Colonic mucosa (tissue), 4 donors: Measurements from ENCODE around the gene DOC2B. TPM values are rescaled to one million over a fixed set of nuclear protein-coding genes. Genes with fewer than 3 reads are reported as not detected.
"Not testable (repeated sequence)": the region's sequence is repeated elsewhere in the genome, so short reads cannot be mapped to it uniquely, and the experiment has no call there.

ENCODE experiments used
- DNase-seq: peaks from one replicate; pipeline ENCODE4 v3.0.0-alpha.2; 2020
- H3K27ac ChIP-seq: fragments of 200-600 bp; one replicate; pipeline ENCODE4 v1.8.0; 2021
- H3K27me3 ChIP-seq: fragments of 200-600 bp; one replicate; pipeline ENCODE4 v1.8.0; 2021
- H3K36me3 ChIP-seq: fragments of 200-600 bp; one replicate; pipeline ENCODE4 v1.8.0; 2021
- H3K4me1 ChIP-seq: fragments of 200-600 bp; one replicate; pipeline ENCODE4 v1.8.0; 2021; ENCODE audit warnings: mild to moderate bottlenecking
- H3K4me3 ChIP-seq: fragments of 200-600 bp; one replicate; pipeline ENCODE4 v1.8.0; 2021
- H3K9ac ChIP-seq, 2 donors: one replicate each; pipeline ENCODE4 v1.7.0; 2013; ENCODE audit warnings: control low read depth in 2 of 2, low read depth in 2 of 2, low read length in 2 of 2
- H3K9me3 ChIP-seq: fragments of 200-600 bp; one replicate; pipeline ENCODE4 v1.8.0; 2021
- intact Hi-C: fragments of 100-400 bp; cut with DNase I; formaldehyde crosslinking; loops from one replicate; pipeline ENCODE4 v1.14.1; 2022
- total RNA-seq, 2 donors: library from RNA; stranded (reverse); fragmentation: NEBNext Ultra II Directional in 1 of 2; extraction: Animal tissue kit (Norgen Biotek cat#: 25700) in 1 of 2; gene quantifications; one replicate each; pipeline ENCODE4 v1.2.1, GENCODE V29; 2021
- TF ChIP-seq, protein P1 (sequence below): fragments of 200-600 bp; IDR thresholded peaks from one replicate; pipeline ENCODE4 v1.8.0; 2022; ENCODE audit warnings: antibody characterized with exemption, mild to moderate bottlenecking
- donor health status: healthy.
- donor health status: DM: no; HTN: no; CAD: no.
- donor health status: DM: no; HTN: no; CAD: no.

Gene DOC2B
- total RNA-seq, 2 donors from 2014 or later = 1.3 to 4.4 TPM

DNA sequence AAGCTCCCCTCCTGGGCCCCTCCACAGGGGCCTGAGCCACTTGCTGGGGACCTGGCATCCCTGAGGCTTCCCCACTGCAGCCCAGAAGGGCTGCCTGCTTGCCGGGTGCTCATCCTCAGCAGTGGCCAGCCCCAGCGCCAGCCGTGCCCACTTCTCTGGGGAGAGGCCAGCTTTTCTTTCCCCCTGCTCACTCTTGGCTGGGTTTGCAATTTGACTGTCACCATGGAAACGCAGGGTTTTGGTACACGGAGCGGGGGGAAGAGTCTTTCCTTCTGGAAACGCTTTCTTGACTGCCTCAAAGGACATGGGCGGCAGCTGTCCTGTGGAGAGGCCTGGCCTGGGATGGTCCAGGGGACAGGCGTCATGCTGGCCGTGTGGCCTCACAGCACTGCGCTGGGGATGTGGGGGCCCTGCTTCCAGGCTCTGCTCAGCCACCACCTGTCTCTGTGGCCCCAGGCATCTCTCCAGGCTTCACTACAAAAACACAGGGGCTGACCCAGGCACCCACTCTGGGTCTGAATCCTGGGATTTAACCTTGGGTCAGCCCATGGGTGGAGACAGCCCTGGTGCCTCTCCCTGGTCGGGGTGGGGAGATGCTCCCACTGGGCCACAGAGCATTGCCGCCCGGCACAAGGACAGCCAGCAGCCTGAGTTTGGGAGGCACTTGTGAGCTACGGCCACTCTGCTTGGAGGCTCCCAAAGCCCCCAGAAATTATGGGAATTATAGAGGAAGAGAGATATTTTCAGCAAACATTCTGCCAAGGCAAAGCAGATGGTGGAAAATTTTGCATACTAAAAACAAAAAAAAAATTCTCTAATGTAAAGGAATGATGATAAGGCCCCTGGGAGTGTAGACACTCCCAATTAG is 45.9 kb upstream of the DOC2B start:
- Histone ChIP-seq H3K9ac (no peak overlapping the region), H3K27me3 (no peaks in the 10 kb centered on the region), H3K27ac (no peak overlapping the region), H3K9me3 (no peaks in the 10 kb centered on the region), H3K36me3 (no peaks in the 10 kb centered on the region), H3K4me3 (no peak overlapping the region), H3K4me1 (no peaks in the 10 kb centered on the region)
- intact Hi-C loops = no loop called here
- DNase-seq = no peak
- TF ChIP-seq, protein P1, sequence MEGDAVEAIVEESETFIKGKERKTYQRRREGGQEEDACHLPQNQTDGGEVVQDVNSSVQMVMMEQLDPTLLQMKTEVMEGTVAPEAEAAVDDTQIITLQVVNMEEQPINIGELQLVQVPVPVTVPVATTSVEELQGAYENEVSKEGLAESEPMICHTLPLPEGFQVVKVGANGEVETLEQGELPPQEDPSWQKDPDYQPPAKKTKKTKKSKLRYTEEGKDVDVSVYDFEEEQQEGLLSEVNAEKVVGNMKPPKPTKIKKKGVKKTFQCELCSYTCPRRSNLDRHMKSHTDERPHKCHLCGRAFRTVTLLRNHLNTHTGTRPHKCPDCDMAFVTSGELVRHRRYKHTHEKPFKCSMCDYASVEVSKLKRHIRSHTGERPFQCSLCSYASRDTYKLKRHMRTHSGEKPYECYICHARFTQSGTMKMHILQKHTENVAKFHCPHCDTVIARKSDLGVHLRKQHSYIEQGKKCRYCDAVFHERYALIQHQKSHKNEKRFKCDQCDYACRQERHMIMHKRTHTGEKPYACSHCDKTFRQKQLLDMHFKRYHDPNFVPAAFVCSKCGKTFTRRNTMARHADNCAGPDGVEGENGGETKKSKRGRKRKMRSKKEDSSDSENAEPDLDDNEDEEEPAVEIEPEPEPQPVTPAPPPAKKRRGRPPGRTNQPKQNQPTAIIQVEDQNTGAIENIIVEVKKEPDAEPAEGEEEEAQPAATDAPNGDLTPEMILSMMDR = no peak

DNA sequence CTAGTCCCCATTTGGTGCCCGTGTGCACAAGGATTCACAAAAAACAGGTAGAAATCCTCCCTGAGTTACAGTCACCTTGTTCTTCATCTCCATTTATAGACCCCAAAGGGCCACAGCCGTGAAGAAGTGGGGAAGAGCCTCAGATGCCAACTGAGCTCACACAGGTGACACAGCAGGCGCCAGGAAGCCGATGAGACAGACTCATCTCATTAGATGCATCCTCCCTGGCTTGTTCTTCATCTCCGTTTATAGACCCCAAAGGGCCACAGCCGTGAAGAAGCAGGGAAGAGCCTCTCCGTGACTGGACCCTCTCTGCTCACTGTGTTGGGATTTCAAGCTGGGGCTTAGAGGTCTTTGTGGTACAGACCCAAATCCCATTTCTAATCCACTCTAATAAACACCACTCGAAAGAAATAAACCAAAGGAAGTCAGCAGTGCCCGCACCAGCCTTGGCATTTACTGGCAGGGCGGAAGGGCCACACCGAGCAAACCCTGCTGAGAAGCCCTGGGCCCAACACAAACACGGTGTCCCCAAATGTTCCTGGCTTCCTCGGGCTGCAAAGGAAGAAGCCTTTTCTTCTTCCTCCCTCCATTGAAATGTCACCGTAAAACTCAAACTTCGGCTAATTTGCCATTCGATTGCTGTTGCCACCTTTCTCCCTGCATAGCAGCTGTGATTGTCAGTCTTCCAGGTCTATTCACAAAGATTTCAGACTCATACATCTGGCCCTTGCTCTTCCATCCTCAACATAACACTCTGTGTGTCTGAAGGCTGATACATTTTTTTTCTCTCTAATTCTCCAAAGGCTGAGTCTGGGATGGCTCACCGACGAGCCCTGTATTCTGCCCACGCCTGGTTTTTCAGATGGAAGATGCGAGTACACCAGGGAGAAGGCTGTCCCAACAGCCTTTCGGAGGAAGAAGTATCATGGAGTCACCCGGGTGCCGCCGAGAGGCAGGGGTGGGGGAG is 44.9 kb upstream of the DOC2B start:
- Histone ChIP-seq H3K36me3 (no peaks in the 10 kb centered on the region), H3K9ac (no peak overlapping the region), H3K27me3 (no peaks in the 10 kb centered on the region), H3K4me1 (no peaks in the 10 kb centered on the region), H3K4me3 (no peak overlapping the region), H3K27ac (no peak overlapping the region), H3K9me3 (no peaks in the 10 kb centered on the region)
- intact Hi-C loops = no loop called here
- TF ChIP-seq, protein P1 = no peak
- no peak for DNase-seq

DNA sequence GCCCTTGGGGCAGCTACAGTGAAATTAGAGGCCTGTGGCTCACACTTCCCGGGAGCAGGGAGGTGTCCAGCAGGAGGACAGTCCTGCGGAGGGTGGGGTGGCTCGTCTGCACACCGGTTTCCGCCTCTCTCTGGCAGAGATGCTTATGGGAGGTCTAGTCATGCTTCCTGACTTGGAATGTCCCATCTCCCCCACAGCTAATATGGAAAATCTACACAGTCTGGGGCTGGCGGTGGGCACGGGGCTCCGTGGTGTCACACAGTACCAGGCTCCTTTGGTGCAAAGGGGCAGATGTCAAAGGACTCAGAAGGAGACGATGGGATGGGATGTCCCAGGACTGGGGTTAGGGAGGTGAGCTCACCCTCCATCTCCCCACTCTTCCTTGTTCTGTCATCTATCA is 44.1 kb upstream of the DOC2B start:
- H3K9me3 ChIP-seq = no peaks in the 10 kb centered on the region
- no peaks in the 10 kb centered on the region for H3K4me1 ChIP-seq
- no peak overlapping the region for H3K4me3 ChIP-seq
- TF ChIP-seq, protein P1 = no peak
- no peaks in the 10 kb centered on the region for H3K27me3 ChIP-seq
- intact Hi-C loops = no loop called here
- no peak overlapping the region for H3K9ac ChIP-seq
- no peaks in the 10 kb centered on the region for H3K36me3 ChIP-seq
- H3K27ac ChIP-seq = no peak overlapping the region
- DNase-seq = no peak

DNA sequence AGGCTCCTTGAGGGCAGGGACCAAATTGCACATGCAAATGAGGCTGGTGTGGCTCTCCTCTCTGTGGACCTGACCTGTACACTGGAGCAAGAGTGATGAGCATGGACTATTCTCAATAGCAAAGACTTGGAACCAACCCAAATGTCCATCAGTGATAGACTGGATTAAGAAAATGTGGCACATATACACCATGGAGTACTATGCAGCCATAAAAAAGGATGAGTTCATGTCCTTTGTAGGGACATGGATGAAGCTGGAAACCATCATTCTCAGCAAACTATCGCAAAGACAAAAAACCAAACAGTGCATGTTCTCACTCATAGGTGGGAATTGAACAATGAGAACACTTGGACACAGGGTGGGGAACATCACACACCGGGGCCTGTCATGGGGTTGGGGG is 43.1 kb upstream of the DOC2B start:
- H3K36me3 ChIP-seq, H3K27me3 ChIP-seq, H3K9ac ChIP-seq, DNase-seq, H3K4me3 ChIP-seq, H3K9me3 ChIP-seq, H3K4me1 ChIP-seq, H3K27ac ChIP-seq, intact Hi-C loops: not testable (repeated sequence)

DNA sequence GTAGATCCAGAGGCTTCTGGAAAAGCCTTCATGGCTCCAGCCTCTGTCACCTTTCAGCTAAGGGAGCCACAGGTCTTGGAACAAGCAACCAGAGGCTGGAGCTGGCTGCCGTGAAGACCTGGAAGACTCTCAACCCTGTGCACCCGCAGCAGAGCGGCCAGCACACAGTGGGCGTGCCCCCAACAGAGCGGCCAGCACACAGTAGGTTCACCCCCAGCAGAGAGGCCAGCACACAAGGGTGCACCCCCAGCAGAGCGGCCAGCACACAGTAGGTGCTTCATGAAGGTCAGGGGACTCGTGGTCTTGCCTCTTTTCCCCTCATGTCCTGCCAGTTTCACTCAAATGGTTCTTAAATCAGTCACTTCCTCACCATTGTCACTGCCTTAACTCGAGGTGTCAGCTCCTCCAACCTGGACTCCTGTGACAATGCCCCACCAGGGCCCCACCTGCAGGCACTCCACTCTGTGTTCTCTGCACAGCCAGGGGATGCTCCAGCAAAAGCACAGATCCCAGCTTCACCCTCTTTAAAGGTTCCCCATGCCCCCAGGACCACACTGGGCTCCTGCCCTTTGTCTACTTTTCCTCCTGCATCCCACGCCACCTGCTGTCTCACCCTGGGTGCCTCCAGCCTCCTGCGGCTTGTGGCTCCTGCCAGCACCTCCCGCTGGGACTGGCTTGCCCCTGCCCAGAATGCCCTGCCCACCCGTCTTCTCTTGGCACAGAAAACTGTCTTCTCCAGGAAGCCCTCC is 42.4 kb upstream of the DOC2B start:
- Histone ChIP-seq H3K4me3 (no peak overlapping the region), H3K27me3 (no peaks in the 10 kb centered on the region), H3K9me3 (no peaks in the 10 kb centered on the region), H3K4me1 (no peaks in the 10 kb centered on the region), H3K27ac (no peak overlapping the region), H3K9ac (no peak overlapping the region), H3K36me3 (no peaks in the 10 kb centered on the region)
- intact Hi-C loops = no loop called here
- DNase-seq = no peak
- TF ChIP-seq, protein P1 = no peak
